ENCODE data around the gene C2orf69. TPM values are rescaled to one million over a fixed set of nuclear protein-coding genes. Genes with fewer than 3 reads are reported as not detected.
A peak's percentile ranks its signal among the peaks of the same experiment; 100 is the strongest.

Gene C2orf69
- total RNA-seq, 1 experiment from 2014 or later = 16.4 TPM

DNA sequence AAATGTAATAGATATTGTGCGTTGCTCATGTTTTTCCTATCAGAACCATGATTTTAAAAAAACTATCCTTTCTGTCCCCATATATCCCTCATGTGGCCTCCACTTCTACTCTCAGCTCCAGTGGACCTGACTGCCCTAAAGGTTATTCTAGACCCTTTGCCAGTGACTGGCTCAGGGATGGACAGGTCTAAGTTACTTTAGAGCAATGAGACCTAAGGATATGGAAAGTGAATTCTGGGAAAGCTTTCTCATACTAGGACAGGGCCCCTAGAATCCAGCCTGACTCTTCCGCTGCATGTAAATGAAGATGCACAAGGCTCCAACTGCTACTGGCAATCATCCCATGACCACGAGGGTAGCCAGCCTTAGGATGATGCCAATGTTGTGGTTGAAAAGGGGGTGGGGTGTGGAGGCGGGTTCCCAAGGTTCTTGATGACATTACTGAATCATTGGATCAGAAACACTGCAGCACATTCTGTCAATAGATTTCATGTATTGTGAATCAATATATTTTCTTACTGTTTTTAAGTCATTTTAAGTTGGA, 21.3 kb downstream of the C2orf69 start:
- peaks cover 48% of the 10 kb centered on the region for H3K36me3 ChIP-seq (ENCODE audit: insufficient read depth, low read length, poor library complexity, severe bottlenecking)
- ChIA-PET CTCF (no interaction called here), POLR2A (ENCODE audit: low non-redundant PET) (no interaction called here)
- no peak overlapping the region for H3K4me3 ChIP-seq (ENCODE audit: low read depth, low read length, poor library complexity, severe bottlenecking)
- H3K27ac ChIP-seq (ENCODE audit: low read depth, low read length, poor library complexity, severe bottlenecking) = no peak overlapping the region
- TF ChIP-seq CTCF (conservative IDR thresholded peaks at IDR 0.05; ENCODE audit: low read depth, low read length) (no peak), EZH2 (IDR thresholded peaks at IDR 0.05; ENCODE audit: borderline replicate concordance, low read depth, low read length, poor library complexity, severe bottlenecking) (no peak)
- DNase-seq (ENCODE audit: low spot score) = no peak
- no peaks in the 10 kb centered on the region for H3K9me3 ChIP-seq (ENCODE audit: low read depth, low read length, poor library complexity, severe bottlenecking)
- intact Hi-C loops (cut with micrococcal nuclease; ENCODE audit: unreplicated experiment) = no loop called here
- peaks cover 9% of the 10 kb centered on the region for H3K4me1 ChIP-seq (ENCODE audit: insufficient read depth, low read length, poor library complexity, severe bottlenecking)
- no peaks in the 10 kb centered on the region for H3K27me3 ChIP-seq (replicated peaks; ENCODE audit: insufficient read depth, low read depth, low read length, poor library complexity)
- no TSS peak for BruUV-seq (replicated peaks)

- no peaks in the 10 kb centered on the region for H3K9me3 ChIP-seq (ENCODE audit: low read depth, low read length, poor library complexity, severe bottlenecking)
- peak; percentile 33 for DNase-seq (ENCODE audit: low spot score)
- TF ChIP-seq CTCF (conservative IDR thresholded peaks at IDR 0.05; ENCODE audit: low read depth, low read length) (no peak), EZH2 (IDR thresholded peaks at IDR 0.05; ENCODE audit: borderline replicate concordance, low read depth, low read length, poor library complexity, severe bottlenecking) (no peak)
- no peak overlapping the region for H3K4me3 ChIP-seq (ENCODE audit: low read depth, low read length, poor library complexity, severe bottlenecking)
- intact Hi-C loops (cut with micrococcal nuclease; ENCODE audit: unreplicated experiment) = no loop called here
- BruUV-seq (replicated peaks) = no TSS peak
- no peaks in the 10 kb centered on the region for H3K27me3 ChIP-seq (replicated peaks; ENCODE audit: insufficient read depth, low read depth, low read length, poor library complexity)
- H3K36me3 ChIP-seq (ENCODE audit: insufficient read depth, low read length, poor library complexity, severe bottlenecking) = peaks cover 48% of the 10 kb centered on the region
- peaks cover 9% of the 10 kb centered on the region for H3K4me1 ChIP-seq (ENCODE audit: insufficient read depth, low read length, poor library complexity, severe bottlenecking)
- no peak overlapping the region for H3K27ac ChIP-seq (ENCODE audit: low read depth, low read length, poor library complexity, severe bottlenecking)
- CTCF ChIA-PET = no interaction called here
- POLR2A ChIA-PET (ENCODE audit: low non-redundant PET) = interaction anchor here (0.6 kb wide), 1 partner anchor 45 kb away, joined by 4 read pairs; no protein-coding TSS in a partner anchor
Measured at GRCh38 chr2:199933466-199933865, 22.4 kb downstream of the C2orf69 start.

DNA sequence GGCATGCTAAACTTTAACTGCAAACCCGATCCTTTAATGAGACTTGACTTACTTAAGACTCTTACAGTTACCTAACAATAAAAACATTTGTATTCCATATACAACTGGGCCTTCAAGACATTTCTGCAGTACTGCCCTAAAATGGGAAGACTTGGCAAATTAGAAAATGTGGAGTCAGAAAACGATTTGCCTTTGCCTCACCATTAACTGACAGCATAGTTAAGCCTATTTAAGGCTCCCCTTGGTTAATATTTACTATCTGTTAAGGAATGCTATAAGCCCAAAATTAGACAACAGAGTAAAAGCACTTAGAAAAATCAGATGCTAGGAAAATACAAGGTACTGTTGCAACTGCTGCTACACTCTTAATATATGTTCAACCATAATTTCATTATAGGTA, 25.5 kb downstream of the C2orf69 start:
- no peak for DNase-seq (ENCODE audit: low spot score)
- peaks cover 9% of the 10 kb centered on the region for H3K4me1 ChIP-seq (ENCODE audit: insufficient read depth, low read length, poor library complexity, severe bottlenecking)
- no TSS peak for BruUV-seq (replicated peaks)
- intact Hi-C loops (cut with micrococcal nuclease; ENCODE audit: unreplicated experiment) = loop anchor here (5.0 kb wide), 1 partner anchor 1624 kb away; no protein-coding TSS in a partner anchor
- H3K27ac ChIP-seq (ENCODE audit: low read depth, low read length, poor library complexity, severe bottlenecking) = no peak overlapping the region
- CTCF ChIA-PET = no interaction called here
- no peaks in the 10 kb centered on the region for H3K9me3 ChIP-seq (ENCODE audit: low read depth, low read length, poor library complexity, severe bottlenecking)
- H3K36me3 ChIP-seq (ENCODE audit: insufficient read depth, low read length, poor library complexity, severe bottlenecking) = peaks cover 28% of the 10 kb centered on the region
- TF ChIP-seq CTCF (conservative IDR thresholded peaks at IDR 0.05; ENCODE audit: low read depth, low read length) (no peak), EZH2 (IDR thresholded peaks at IDR 0.05; ENCODE audit: borderline replicate concordance, low read depth, low read length, poor library complexity, severe bottlenecking) (no peak)
- no peaks in the 10 kb centered on the region for H3K27me3 ChIP-seq (replicated peaks; ENCODE audit: insufficient read depth, low read depth, low read length, poor library complexity)
- POLR2A ChIA-PET (ENCODE audit: low non-redundant PET) = no interaction called here
- H3K4me3 ChIP-seq (ENCODE audit: low read depth, low read length, poor library complexity, severe bottlenecking) = no peak overlapping the region
